LNCAP (cell line): Measurements from ENCODE around the gene CREB5.

ENCODE experiments used
- TF ChIP-seq, protein P1 (sequence below): fragments of 450-650 bp; IDR thresholded peaks from 2 replicates; pipeline ENCODE4 v1.5.1; 2017; ENCODE audit warnings: mild to moderate bottlenecking

Gene CREB5

DNA sequence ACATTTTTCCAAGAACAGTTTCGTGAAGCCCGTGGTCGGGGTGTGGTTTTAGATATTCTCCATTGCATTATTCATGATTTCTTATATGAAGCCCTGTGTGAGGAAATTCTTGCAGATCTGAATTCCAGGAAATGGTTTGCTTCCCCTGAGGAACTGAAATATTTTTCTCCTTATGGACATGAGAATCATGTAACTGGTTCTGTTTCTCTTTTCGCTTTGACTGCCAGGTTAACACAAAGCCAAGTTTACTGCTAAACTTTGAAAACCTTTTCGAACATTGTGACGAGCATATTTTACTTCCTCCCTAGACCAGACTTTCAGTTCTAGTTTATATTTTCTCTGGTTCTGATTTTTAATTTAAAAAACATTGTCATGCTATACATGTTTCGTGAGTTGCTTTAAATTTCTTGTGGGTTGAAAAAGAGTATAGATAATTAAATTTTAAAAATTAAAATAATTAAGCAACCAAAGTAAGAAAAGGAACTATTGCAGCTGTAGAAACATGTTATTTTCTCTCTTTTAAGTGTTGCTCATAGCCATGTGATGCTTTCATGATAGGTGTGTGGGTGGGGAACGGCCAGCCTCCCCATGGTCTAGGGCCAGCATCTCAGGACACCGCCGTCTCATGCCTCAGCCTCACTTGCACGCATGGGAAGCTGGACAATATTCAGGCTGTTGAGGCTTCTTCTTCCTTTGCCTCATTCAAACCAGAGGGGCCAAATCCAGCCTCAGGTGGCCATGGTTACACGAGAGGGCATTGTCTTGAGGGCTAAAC lies 97.1 kb downstream of the CREB5 start:
- TF ChIP-seq, protein P1, sequence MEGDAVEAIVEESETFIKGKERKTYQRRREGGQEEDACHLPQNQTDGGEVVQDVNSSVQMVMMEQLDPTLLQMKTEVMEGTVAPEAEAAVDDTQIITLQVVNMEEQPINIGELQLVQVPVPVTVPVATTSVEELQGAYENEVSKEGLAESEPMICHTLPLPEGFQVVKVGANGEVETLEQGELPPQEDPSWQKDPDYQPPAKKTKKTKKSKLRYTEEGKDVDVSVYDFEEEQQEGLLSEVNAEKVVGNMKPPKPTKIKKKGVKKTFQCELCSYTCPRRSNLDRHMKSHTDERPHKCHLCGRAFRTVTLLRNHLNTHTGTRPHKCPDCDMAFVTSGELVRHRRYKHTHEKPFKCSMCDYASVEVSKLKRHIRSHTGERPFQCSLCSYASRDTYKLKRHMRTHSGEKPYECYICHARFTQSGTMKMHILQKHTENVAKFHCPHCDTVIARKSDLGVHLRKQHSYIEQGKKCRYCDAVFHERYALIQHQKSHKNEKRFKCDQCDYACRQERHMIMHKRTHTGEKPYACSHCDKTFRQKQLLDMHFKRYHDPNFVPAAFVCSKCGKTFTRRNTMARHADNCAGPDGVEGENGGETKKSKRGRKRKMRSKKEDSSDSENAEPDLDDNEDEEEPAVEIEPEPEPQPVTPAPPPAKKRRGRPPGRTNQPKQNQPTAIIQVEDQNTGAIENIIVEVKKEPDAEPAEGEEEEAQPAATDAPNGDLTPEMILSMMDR: no peak

DNA sequence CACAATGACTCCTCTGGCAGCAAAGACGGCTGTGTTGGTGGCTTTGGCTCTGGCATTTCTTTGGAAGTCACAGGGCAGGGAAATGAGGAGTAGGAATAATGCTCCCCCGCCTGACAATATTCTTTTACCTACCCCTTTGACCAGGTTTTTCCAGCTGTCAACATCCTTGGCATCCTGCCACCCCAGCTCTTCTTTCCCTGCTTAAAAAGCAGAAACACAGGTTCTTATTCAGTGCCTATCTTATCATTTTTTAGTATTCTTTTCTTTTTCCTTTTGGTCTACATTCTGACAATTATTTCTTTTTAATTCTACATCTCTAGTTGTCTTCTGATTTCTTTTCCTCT lies 97.7 kb downstream of the CREB5 start:
- TF ChIP-seq, protein P1: no peak

DNA sequence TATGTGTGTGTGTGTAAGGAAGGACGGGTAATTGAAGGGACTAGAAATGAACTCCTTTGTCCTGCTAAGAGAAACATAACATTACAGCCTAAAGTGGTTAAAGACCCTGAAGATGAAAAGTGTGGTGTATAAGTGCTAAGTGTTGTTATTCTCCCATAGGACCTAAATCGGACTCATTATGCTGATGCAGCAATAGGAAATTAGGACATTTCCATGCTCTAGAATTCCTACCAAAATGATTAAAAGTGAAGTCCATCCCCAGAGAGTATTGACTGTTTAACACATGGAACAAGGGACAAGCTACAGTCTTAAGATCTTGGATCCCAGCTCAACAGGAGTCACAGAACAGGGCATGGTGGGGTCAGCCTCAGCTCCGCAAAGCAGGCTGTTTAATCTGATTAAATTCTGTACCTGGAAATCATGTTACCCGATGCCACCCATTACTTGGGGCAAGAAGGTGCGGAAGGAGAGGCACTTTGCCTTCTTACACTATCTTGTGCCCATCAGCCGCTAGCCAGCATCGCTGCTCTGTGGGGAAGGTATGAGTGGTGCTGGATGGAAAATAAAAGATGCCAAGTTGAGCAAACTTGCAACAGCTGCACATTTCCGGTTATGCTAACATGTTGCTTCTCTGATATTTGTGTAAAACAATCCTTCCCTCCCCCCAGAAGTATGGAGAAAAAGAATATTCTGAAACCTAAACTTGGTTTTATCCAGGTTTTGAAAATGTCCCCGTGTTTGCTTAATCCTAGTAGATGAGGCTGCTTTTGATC lies 100.5 kb downstream of the CREB5 start:
- TF ChIP-seq, protein P1: no peak

DNA sequence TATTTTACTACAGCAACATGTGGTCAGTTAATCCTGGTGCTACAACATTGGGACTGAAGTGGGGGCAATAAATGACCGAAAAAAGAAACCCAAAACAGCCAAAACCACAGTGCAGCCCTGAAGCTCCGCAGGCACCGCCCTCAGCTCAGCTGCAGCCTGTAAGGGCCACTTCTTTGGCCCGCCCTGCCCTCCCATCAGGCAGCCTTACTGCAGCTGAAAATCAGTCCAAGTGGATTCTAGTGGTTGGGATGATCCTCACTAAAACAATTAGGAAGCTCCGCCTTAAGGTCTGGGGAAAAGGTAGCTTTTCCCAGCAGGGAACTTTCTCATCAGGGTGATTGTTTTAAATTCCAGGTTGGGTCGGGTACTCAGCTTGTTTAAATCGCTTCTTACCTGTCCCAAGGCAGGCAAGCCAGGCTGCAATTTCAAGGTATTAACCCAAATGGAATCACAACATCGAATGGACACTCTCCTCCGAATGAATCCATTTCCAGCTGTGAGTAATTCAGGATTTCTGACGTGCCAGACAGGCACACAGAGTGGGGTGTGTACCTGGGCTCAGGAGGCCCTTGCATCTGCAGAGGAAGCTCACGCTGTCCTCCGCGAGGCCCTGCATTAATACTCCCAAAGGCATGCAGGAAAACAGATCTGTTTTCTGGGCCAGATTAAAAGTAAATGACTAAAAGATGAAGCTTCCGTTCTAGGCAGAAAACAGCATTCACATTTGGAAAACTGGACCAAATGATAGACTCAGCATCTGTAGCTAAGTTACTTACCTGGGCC lies 104.3 kb downstream of the CREB5 start:
- TF ChIP-seq, protein P1: no peak

DNA sequence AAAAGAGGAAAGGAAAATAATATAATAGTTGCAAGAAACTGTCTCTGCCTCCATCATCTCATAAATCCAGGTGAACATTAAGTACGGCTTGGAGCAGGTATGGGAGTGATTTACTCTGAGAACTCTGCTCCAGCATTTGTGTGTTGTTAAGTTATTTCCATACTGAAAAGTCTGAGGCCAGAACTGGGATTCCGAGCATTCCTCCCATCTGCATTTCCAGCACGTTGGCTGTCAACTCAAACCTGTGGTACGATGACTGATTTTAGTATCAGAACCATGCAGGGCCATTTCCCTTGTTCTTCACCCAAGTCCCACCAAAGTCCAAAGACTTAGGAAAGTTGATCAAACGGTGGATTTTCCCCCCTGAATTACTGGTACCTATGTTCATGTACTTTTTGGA lies 104.9 kb downstream of the CREB5 start:
- TF ChIP-seq, protein P1: no peak

DNA sequence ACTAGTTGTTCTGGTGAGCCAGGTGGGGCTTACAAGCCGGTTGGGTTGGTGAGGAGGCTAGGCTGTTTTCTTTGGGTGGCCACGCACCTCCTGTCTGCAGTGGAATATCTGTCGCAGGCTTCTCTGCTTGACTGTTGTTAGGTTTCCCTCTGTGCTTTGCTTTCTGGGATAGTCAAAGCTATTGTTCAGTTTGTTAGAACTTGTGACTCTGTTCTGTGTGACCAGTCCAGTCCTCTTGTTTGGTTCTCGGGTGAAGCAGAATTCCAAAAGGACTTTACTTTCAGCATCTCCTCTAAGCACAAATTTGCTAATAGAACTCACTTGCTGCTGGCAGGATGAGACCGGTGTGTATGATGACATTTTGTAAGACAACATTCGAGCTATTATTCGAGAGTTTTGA lies 105.3 kb downstream of the CREB5 start:
- TF ChIP-seq, protein P1: no peak
